ENCODE measurements around the gene ABCA4.
"Not testable (repeated sequence)": the region's sequence is repeated elsewhere in the genome, so short reads cannot be mapped to it uniquely, and the experiment has no call there.

The ABCA4 gene

GRCh38 chr1:94004924-94005323, 116.0 kb downstream of the ABCA4 start:
- no peak for DNase-seq (ENCODE audit: low read depth)

- DNase-seq (ENCODE audit: low read depth): no peak
These were observed 118.7 kb downstream of the ABCA4 start for GRCh38 chr1:94002046-94002787.

GRCh38 chr1:94001397-94002045, 119.4 kb downstream of the ABCA4 start:
- no peak for DNase-seq (ENCODE audit: low read depth)

GRCh38 chr1:94000510-94001282, 120.3 kb downstream of the ABCA4 start:
- no peak for DNase-seq (ENCODE audit: low read depth)

GRCh38 chr1:93999840-94000415, 121.0 kb downstream of the ABCA4 start:
- no peak for DNase-seq (ENCODE audit: low read depth)

GRCh38 chr1:93998532-93998931, 122.4 kb downstream of the ABCA4 start:
- not testable (repeated sequence) for DNase-seq (ENCODE audit: low read depth)

- no peak for DNase-seq (ENCODE audit: low read depth)
These were observed 123.2 kb downstream of the ABCA4 start for GRCh38 chr1:93997756-93998155.

- no peak for DNase-seq (ENCODE audit: low read depth)
These were observed 125.0 kb downstream of the ABCA4 start for GRCh38 chr1:93995837-93996536.

- no peak for DNase-seq (ENCODE audit: low read depth)
These were observed 127.2 kb downstream of the ABCA4 start for GRCh38 chr1:93993731-93994130.

- DNase-seq (ENCODE audit: low read depth): no peak
These were observed 128.0 kb downstream of the ABCA4 start for GRCh38 chr1:93992954-93993353.

- no peak for DNase-seq (ENCODE audit: low read depth)
These were observed 128.8 kb downstream of the ABCA4 start for GRCh38 chr1:93992190-93992589.

- no peak for DNase-seq (ENCODE audit: low read depth)
These were observed 129.7 kb downstream of the ABCA4 start for GRCh38 chr1:93991271-93991670.

- not testable (repeated sequence) for DNase-seq (ENCODE audit: low read depth)
These were observed 130.5 kb downstream of the ABCA4 start for GRCh38 chr1:93990477-93990876.

GRCh38 chr1:93990010-93990409, 130.9 kb downstream of the ABCA4 start:
- DNase-seq (ENCODE audit: low read depth): no peak

- DNase-seq (ENCODE audit: low read depth): no peak
These were observed 131.3 kb downstream of the ABCA4 start for GRCh38 chr1:93989601-93990000.

- DNase-seq (ENCODE audit: low read depth): no peak
These were observed 132.2 kb downstream of the ABCA4 start for GRCh38 chr1:93988634-93989350.

- DNase-seq (ENCODE audit: low read depth): no peak
These were observed 139.7 kb downstream of the ABCA4 start for GRCh38 chr1:93981274-93981667.

GRCh38 chr1:93980320-93981273, 140.4 kb downstream of the ABCA4 start:
- no peak for DNase-seq (ENCODE audit: low read depth)

GRCh38 chr1:93979718-93980319, 141.1 kb downstream of the ABCA4 start:
- DNase-seq (ENCODE audit: low read depth): no peak
